ENCODE results near the gene KLF6.

The KLF6 gene

GRCh38 chr10:3811291-3811870 is 26.4 kb upstream of the KLF6 start:
- DNase-seq (ENCODE audit: low read depth): peak; percentile 75

GRCh38 chr10:3808689-3809199 is 23.7 kb upstream of the KLF6 start:
- DNase-seq (ENCODE audit: low read depth): no peak

- no peak for DNase-seq (ENCODE audit: low read depth)
Observed at GRCh38 chr10:3807928-3808496, 23.0 kb upstream of the KLF6 start.

GRCh38 chr10:3807211-3807927 is 22.4 kb upstream of the KLF6 start:
- DNase-seq (ENCODE audit: low read depth): no peak

GRCh38 chr10:3806603-3807002 is 21.6 kb upstream of the KLF6 start:
- no peak for DNase-seq (ENCODE audit: low read depth)

GRCh38 chr10:3805791-3806461 is 20.9 kb upstream of the KLF6 start:
- no peak for DNase-seq (ENCODE audit: low read depth)

GRCh38 chr10:3805201-3805790 is 20.3 kb upstream of the KLF6 start:
- no peak for DNase-seq (ENCODE audit: low read depth)

- DNase-seq (ENCODE audit: low read depth): no peak
Observed at GRCh38 chr10:3803927-3804741, 19.1 kb upstream of the KLF6 start.

- no peak for DNase-seq (ENCODE audit: low read depth)
Observed at GRCh38 chr10:3803295-3803926, 18.4 kb upstream of the KLF6 start.

GRCh38 chr10:3802526-3803265 is 17.7 kb upstream of the KLF6 start:
- no peak for DNase-seq (ENCODE audit: low read depth)

- no peak for DNase-seq (ENCODE audit: low read depth)
Observed at GRCh38 chr10:3801558-3802192, 16.7 kb upstream of the KLF6 start.

- no peak for DNase-seq (ENCODE audit: low read depth)
Observed at GRCh38 chr10:3800586-3800985, 15.6 kb upstream of the KLF6 start.

GRCh38 chr10:3797750-3798149 is 12.7 kb upstream of the KLF6 start:
- no peak for DNase-seq (ENCODE audit: low read depth)

GRCh38 chr10:3793553-3793952 is 8.5 kb upstream of the KLF6 start:
- DNase-seq (ENCODE audit: low read depth): no peak

- DNase-seq (ENCODE audit: low read depth): no peak
Observed at GRCh38 chr10:3792710-3793219, 7.8 kb upstream of the KLF6 start.

- no peak for DNase-seq (ENCODE audit: low read depth)
Observed at GRCh38 chr10:3791974-3792633, 7.1 kb upstream of the KLF6 start.

- no peak for DNase-seq (ENCODE audit: low read depth)
Observed at GRCh38 chr10:3790858-3791257, 5.8 kb upstream of the KLF6 start.

GRCh38 chr10:3790272-3790671 is 5.3 kb upstream of the KLF6 start:
- DNase-seq (ENCODE audit: low read depth): no peak

- no peak for DNase-seq (ENCODE audit: low read depth)
Observed at GRCh38 chr10:3789621-3790020, 4.6 kb upstream of the KLF6 start.

Measured in HS-27A (cell line).